Limb (tissue), 2 donors: ENCODE data around the gene CLDN19.
"Not testable (repeated sequence)": the region's sequence is repeated elsewhere in the genome, so short reads cannot be mapped to it uniquely, and the experiment has no call there.

ENCODE experiments used
- DNase-seq, 2 donors: peaks; one replicate each; pipeline ENCODE4 v3.0.0-alpha.2; 2016; ENCODE audit errors: extremely low spot score in 2 of 2

The CLDN19 gene

GRCh38 chr1:42761567-42761966, 21.5 kb upstream of the CLDN19 start:
- DNase-seq = no peak

- no peak for DNase-seq
Observed at GRCh38 chr1:42759114-42759513, 19.1 kb upstream of the CLDN19 start.

GRCh38 chr1:42758641-42759040, 18.6 kb upstream of the CLDN19 start:
- no peak for DNase-seq

GRCh38 chr1:42757892-42758275, 17.8 kb upstream of the CLDN19 start:
- no peak for DNase-seq

GRCh38 chr1:42756956-42757891, 17.2 kb upstream of the CLDN19 start:
- DNase-seq = peak in 1 of 2 donors; percentile 69

- DNase-seq = no peak
Observed at GRCh38 chr1:42753070-42753469, 13.0 kb upstream of the CLDN19 start.

- DNase-seq = no peak
Observed at GRCh38 chr1:42752284-42752683, 12.2 kb upstream of the CLDN19 start.

GRCh38 chr1:42751511-42752070, 11.6 kb upstream of the CLDN19 start:
- DNase-seq = not testable (repeated sequence)

- DNase-seq = no peak
Observed at GRCh38 chr1:42750041-42750440, 10.0 kb upstream of the CLDN19 start.

GRCh38 chr1:42748461-42749410, 8.7 kb upstream of the CLDN19 start:
- no peak for DNase-seq

- DNase-seq = no peak
Observed at GRCh38 chr1:42748021-42748420, 8.0 kb upstream of the CLDN19 start.

GRCh38 chr1:42747125-42747524, 7.1 kb upstream of the CLDN19 start:
- DNase-seq = peak in 1 of 2 donors; percentile 73

- DNase-seq = no peak
Observed at GRCh38 chr1:42746436-42747105, 6.5 kb upstream of the CLDN19 start.

- no peak for DNase-seq
Observed at GRCh38 chr1:42745851-42746250, 5.8 kb upstream of the CLDN19 start.

- no peak for DNase-seq
Observed at GRCh38 chr1:42744148-42744413, 4.0 kb upstream of the CLDN19 start.

GRCh38 chr1:42743317-42744147, 3.5 kb upstream of the CLDN19 start:
- DNase-seq = no peak

- DNase-seq = no peak
Observed at GRCh38 chr1:42742617-42743316, 2.7 kb upstream of the CLDN19 start.

GRCh38 chr1:42742141-42742540, 2.1 kb upstream of the CLDN19 start:
- no peak for DNase-seq

- no peak for DNase-seq
Observed at GRCh38 chr1:42741706-42742105, 1.7 kb upstream of the CLDN19 start.
